HepG2 (cell line): ENCODE results near the gene PHF2. TPM values are rescaled to one million over a fixed set of nuclear protein-coding genes. Genes with fewer than 3 reads are reported as not detected.

ENCODE experiments used
- ATAC-seq: fragments of 200-7000 bp; cut with Tn5 transposase; 3 replicates; pipeline ENCODE4 v1.9.1; 2020; ENCODE audit warnings: mild to moderate bottlenecking, moderate library complexity
- BruUV-seq: library from RNA; stranded (reverse); fragments of 400-500 nt; replicated peaks from 2 replicates; lab custom pipeline; 2021; lab: Mats Ljungman, UMichigan
- CTCF ChIA-PET: fragments of 300-600 bp; formaldehyde crosslinking; extraction: SDS; loops from one replicate; lab custom pipeline; 2021; ENCODE audit warnings: low total read pairs, inconsistent platforms, low intra/inter-chr PET ratio; lab: Yijun Ruan, JAX
- POLR2A ChIA-PET: fragments of 350-600 bp; sonication (Branson Sonifier 250); formaldehyde crosslinking; loops from one replicate; lab custom pipeline; 2020; ENCODE audit warnings: antibody characterized with exemption, inconsistent platforms; lab: Yijun Ruan, JAX
- DNase-seq: peaks from one replicate; pipeline ENCODE4 v3.0.0-alpha.2; 2015; ENCODE audit warnings: low spot score
- FAIRE-seq: peaks from 3 replicates; lab custom pipeline; 2011; peaks lifted over from hg19 to GRCh38; lab: Jason Lieb, UNC
- H2AFZ ChIP-seq: one replicate; pipeline ENCODE4 v1.6.1; 2011; ENCODE audit warnings: low read length, inconsistent platforms
- H3K27ac ChIP-seq: fragments of 300-600 bp; 3 replicates; pipeline ENCODE4 v1.8.0; 2011; ENCODE audit warnings: mixed run types, mild to moderate bottlenecking, mixed read lengths, low read length, inconsistent platforms; ENCODE audit not compliant: insufficient read depth; ENCODE audit errors: extremely low read length
- H3K27me3 ChIP-seq, 2 experiments: fragments of 200-600 bp in 1 of 2; 2 replicates in 1 of 2; 3 replicates in 1 of 2; pipeline versions ENCODE4 v1.6.0 to v1.8.0; 2011; ENCODE audit warnings: low read length in 2 of 2, mild to moderate bottlenecking in 2 of 2, moderate library complexity in 2 of 2, inconsistent platforms in 1 of 2; ENCODE audit not compliant: insufficient read depth in 2 of 2, control insufficient read depth in 1 of 2
- H3K36me3 ChIP-seq, 2 experiments: fragments of 200-600 bp in 1 of 2; replicated peaks in 1 of 2; 2 replicates in 1 of 2; 3 replicates in 1 of 2; pipeline versions ENCODE4 v1.5.1 to v1.8.0; 2011; ENCODE audit warnings: low read length in 2 of 2, inconsistent platforms in 1 of 2; ENCODE audit not compliant: insufficient read depth in 2 of 2, control insufficient read depth in 1 of 2
- H3K4me1 ChIP-seq: 2 replicates; pipeline ENCODE4 v1.5.1; 2012; ENCODE audit warnings: low read length, inconsistent platforms; ENCODE audit not compliant: insufficient read depth
- H3K4me2 ChIP-seq: 2 replicates; pipeline ENCODE4 v1.6.0; 2011; ENCODE audit warnings: low read depth, low read length, inconsistent platforms
- H3K4me3 ChIP-seq, 3 experiments: fragments of 200-600 bp in 1 of 3; sonication (generic), shearing (Covaris generic) in 1 of 3; replicated peaks in 1 of 3; 2 replicates each; pipeline ENCODE4 v1.5.1; 2011 to 2016; ENCODE audit warnings: low read length in 3 of 3, inconsistent platforms in 2 of 3, low read depth in 2 of 3, mild to moderate bottlenecking in 2 of 3, control low read depth in 1 of 3, mixed read lengths in 1 of 3; ENCODE audit not compliant: insufficient read depth in 1 of 3
- H3K79me2 ChIP-seq: one replicate; pipeline ENCODE4 v1.6.1; 2011; ENCODE audit warnings: low read length, inconsistent platforms; ENCODE audit not compliant: insufficient read depth
- H3K9ac ChIP-seq: 2 replicates; pipeline ENCODE4 v1.6.0; 2011; ENCODE audit warnings: mild to moderate bottlenecking, low read depth, low read length, inconsistent platforms; ENCODE audit not compliant: insufficient read depth
- H3K9me3 ChIP-seq: 2 replicates; pipeline ENCODE4 v1.5.1; 2012; ENCODE audit warnings: mild to moderate bottlenecking, low read length
- H4K20me1 ChIP-seq: 2 replicates; pipeline ENCODE4 v1.6.0; 2011; ENCODE audit warnings: inconsistent platforms, mild to moderate bottlenecking, low read length, moderate library complexity; ENCODE audit not compliant: insufficient read depth
- CENPBD1 ChIP-seq: sonication (generic); formaldehyde crosslinking; IDR thresholded peaks from 2 replicates; pipeline ENCODE4 v1.8.0; 2022; ENCODE audit warnings: missing genetic modification reagents, low read depth, mild to moderate bottlenecking, borderline replicate concordance
- IKZF5 ChIP-seq: IDR thresholded peaks from 2 replicates; pipeline ENCODE4 v1.6.1; 2018; ENCODE audit warnings: missing genetic modification reagents, mild to moderate bottlenecking, missing compliant biosample characterization
- KDM6A ChIP-seq: IDR thresholded peaks from 2 replicates; pipeline ENCODE4 v1.6.1; 2016; ENCODE audit warnings: low read depth
- MYPOP ChIP-seq: sonication (generic); formaldehyde crosslinking; IDR thresholded peaks from 2 replicates; pipeline ENCODE4 v1.8.1; 2023; ENCODE audit warnings: mild to moderate bottlenecking, moderate library complexity, missing genetic modification reagents
- NFAT5 ChIP-seq: sonication (generic); formaldehyde crosslinking; IDR thresholded peaks from 2 replicates; pipeline ENCODE4 v1.4.0; 2020; ENCODE audit warnings: missing genetic modification reagents
- NR2C2 ChIP-seq: sonication (generic); formaldehyde crosslinking; IDR thresholded peaks from 2 replicates; pipeline ENCODE4 v1.4.0; 2020; ENCODE audit warnings: missing genetic modification reagents, mild to moderate bottlenecking, moderate library complexity, borderline replicate concordance
- PITX1 ChIP-seq: sonication (generic); formaldehyde crosslinking; IDR thresholded peaks from 2 replicates; pipeline ENCODE4 v1.5.1; 2020; ENCODE audit warnings: mild to moderate bottlenecking, missing genetic modification reagents
- TFDP1 ChIP-seq: IDR thresholded peaks from 2 replicates; pipeline ENCODE4 v1.6.1; 2016; ENCODE audit warnings: missing compliant biosample characterization, missing genetic modification reagents, borderline replicate concordance
- ZBTB25 ChIP-seq: IDR thresholded peaks from 2 replicates; pipeline ENCODE4 v1.6.1; 2018; ENCODE audit warnings: missing genetic modification reagents
- ZC3H4 ChIP-seq: sonication (generic); formaldehyde crosslinking; IDR thresholded peaks from 2 replicates; pipeline ENCODE4 v1.4.0; 2020; ENCODE audit warnings: missing genetic modification reagents, borderline replicate concordance
- ZNF33A ChIP-seq: sonication (generic); formaldehyde crosslinking; IDR thresholded peaks from 2 replicates; pipeline ENCODE4 v1.5.1; 2020; ENCODE audit warnings: missing genetic modification reagents, mild to moderate bottlenecking, moderate library complexity, borderline replicate concordance
- ZNF572 ChIP-seq: sonication (generic); formaldehyde crosslinking; IDR thresholded peaks from 2 replicates; pipeline ENCODE4 v1.5.1; 2020; ENCODE audit warnings: mild to moderate bottlenecking, missing genetic modification reagents
- ZNF724P ChIP-seq: sonication (generic); formaldehyde crosslinking; IDR thresholded peaks from 2 replicates; pipeline ENCODE4 v1.8.0; 2022; ENCODE audit warnings: missing genetic modification reagents, borderline replicate concordance
- ZNF878 ChIP-seq: sonication (generic); formaldehyde crosslinking; IDR thresholded peaks from 2 replicates; pipeline ENCODE4 v1.8.1; 2023; ENCODE audit warnings: mild to moderate bottlenecking, missing genetic modification reagents, moderate library complexity
- WGBS: methylation state at CpG from one replicate; pipeline ENCODE4 v1.1.6; 2017; ENCODE audit warnings: low lambda C conversion rate; 5-methylcytosine and 5-hydroxymethylcytosine counted together
- in situ Hi-C: cut with HindIII; loops from 2 replicates; pipeline ENCODE4 v1.10.0; 2017; ENCODE audit warnings: low pct_unique_long_range_greater_than_20kb; ENCODE audit not compliant: extremely low pct_ligation_motif_present
- intact Hi-C: fragments of 100-400 bp; cut with micrococcal nuclease; formaldehyde crosslinking; loops from one replicate; pipeline ENCODE4 v1.10.0; 2022; ENCODE audit not compliant: unreplicated experiment
- polyA plus RNA-seq, 8 experiments: library from polyadenylated mRNA; depleted of rRNA in 3 of 8; stranded (reverse) in 7 of 8; unstranded in 1 of 8; fragments of >200 nt; fragmentation: Illumina TruSeq in 4 of 8; extraction: Trizol in 4 of 8; gene quantifications; 2 replicates each; pipeline versions ENCODE4 v1.2.1 to v1.2.3, GENCODE V29; 2011 to 2016; ENCODE audit warnings: low read depth in 4 of 8, missing spikeins in 1 of 8, mixed read lengths in 1 of 8; ENCODE audit not compliant: insufficient read depth in 1 of 8
- total RNA-seq, 5 experiments: library from RNA; depleted of rRNA; stranded (reverse); fragments of >200 nt; fragmentation: Illumina TruSeq; extraction: Trizol; gene quantifications; 2 replicates each; pipeline ENCODE4 v1.2.3, GENCODE V29; 2016; ENCODE audit warnings: low read depth in 1 of 5

Gene PHF2
- total and polyA plus RNA-seq, 2 of the 13 experiments (the other 11 are each of a cell fraction or from before 2014, with no cell fraction given): 6.6 to 9.1 TPM

- TF ChIP-seq ZNF878: no peak
- no peak for TF ChIP-seq IKZF5
- TF ChIP-seq ZBTB25 (CRISPR knock-in tag): no peak
- no peak for TF ChIP-seq MYPOP (CRISPR knock-in tag)
- no peak for TF ChIP-seq ZNF572 (CRISPR knock-in tag)
- TF ChIP-seq PITX1 (CRISPR knock-in tag): no peak
- no peak for TF ChIP-seq NR2C2
- no peak for TF ChIP-seq ZNF33A (CRISPR knock-in tag)
- no peak for TF ChIP-seq ZNF724P (CRISPR knock-in tag)
- TF ChIP-seq CENPBD1 (CRISPR knock-in tag): no peak
Measured at GRCh38 chr9:93540305-93540704, 36.1 kb upstream of the PHF2 start (continued).

GRCh38 chr9:93541005-93541404, 35.4 kb upstream of the PHF2 start:
- Histone ChIP-seq H3K27me3 (no peaks in the 10 kb centered on the region), H3K27ac (no peak overlapping the region), H3K4me3 (no peak overlapping the region), H2AFZ (no peak overlapping the region), H3K79me2 (no peaks in the 10 kb centered on the region), H4K20me1 (no peaks in the 10 kb centered on the region), H3K9me3 (no peaks in the 10 kb centered on the region), H3K9ac (no peak overlapping the region), H3K4me1 (no peaks in the 10 kb centered on the region), H3K4me2 (no peak overlapping the region), H3K36me3 (peaks cover 15 to 61% of the 10 kb centered on the region in 2 experiments)
- POLR2A ChIA-PET: no interaction called here
- 88% methylated on average over 4 of the region's 4 CpGs for WGBS
- DNase-seq (no peak), ATAC-seq (no peak), FAIRE-seq (no peak)
- in situ Hi-C loops (no loop called here), intact Hi-C loops (no loop called here)
- no TSS peak for BruUV-seq
- CTCF ChIA-PET: no interaction called here
- no peak for TF ChIP-seq KDM6A (CRISPR knock-in tag)
- no peak for TF ChIP-seq ZC3H4
- TF ChIP-seq TFDP1: no peak
- TF ChIP-seq NFAT5 (CRISPR knock-in tag): no peak
